Panc1 (cell line): ENCODE data around the gene MROH7.
"Not testable (repeated sequence)": the region's sequence is repeated elsewhere in the genome, so short reads cannot be mapped to it uniquely, and the experiment has no call there.

ENCODE experiments used
- POLR2AphosphoS5 ChIP-seq: IDR thresholded peaks from 2 replicates; pipeline ENCODE4 v1.6.1; 2012; ENCODE audit warnings: mild to moderate bottlenecking, low read depth, low read length, moderate library complexity
- TCF7L2 ChIP-seq: IDR thresholded peaks from 2 replicates; pipeline ENCODE4 v1.6.1; 2011; ENCODE audit warnings: mild to moderate bottlenecking, low read depth, low read length, inconsistent platforms
- TF ChIP-seq, protein P1 (sequence below): fragments of 450-650 bp; IDR thresholded peaks from 2 replicates; pipeline ENCODE4 v1.5.1; 2017; ENCODE audit warnings: mild to moderate bottlenecking
- TF ChIP-seq, protein P2 (sequence below), 2 experiments: IDR thresholded peaks; 2 replicates each; pipeline ENCODE4 v1.6.1; 2011 to 2012; ENCODE audit warnings: low read depth in 2 of 2, control low read depth in 1 of 2, low read length in 1 of 2, mild to moderate bottlenecking in 1 of 2, moderate library complexity in 1 of 2; ENCODE audit not compliant: insufficient read depth in 1 of 2

DNA sequence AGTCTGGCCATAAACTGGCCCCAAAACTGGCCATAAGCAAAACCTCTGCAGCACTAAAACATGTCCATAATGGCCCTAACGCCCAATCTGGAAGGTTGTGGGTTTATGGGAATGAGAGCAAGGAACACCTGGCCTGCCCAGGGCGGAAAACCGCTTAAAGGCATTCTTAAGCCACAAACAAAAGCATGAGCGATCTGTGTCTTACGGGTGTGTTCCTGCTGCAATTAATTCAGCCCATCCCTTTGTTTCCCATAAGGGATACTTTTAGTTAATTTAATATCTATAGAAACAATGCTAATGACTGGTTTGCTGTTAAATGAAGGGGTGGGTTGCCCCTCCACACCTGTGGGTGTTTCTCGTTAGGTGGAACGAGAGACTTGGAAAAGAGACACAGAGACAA is 5.8 kb upstream of the MROH7 start:
- TF ChIP-seq, protein P1, sequence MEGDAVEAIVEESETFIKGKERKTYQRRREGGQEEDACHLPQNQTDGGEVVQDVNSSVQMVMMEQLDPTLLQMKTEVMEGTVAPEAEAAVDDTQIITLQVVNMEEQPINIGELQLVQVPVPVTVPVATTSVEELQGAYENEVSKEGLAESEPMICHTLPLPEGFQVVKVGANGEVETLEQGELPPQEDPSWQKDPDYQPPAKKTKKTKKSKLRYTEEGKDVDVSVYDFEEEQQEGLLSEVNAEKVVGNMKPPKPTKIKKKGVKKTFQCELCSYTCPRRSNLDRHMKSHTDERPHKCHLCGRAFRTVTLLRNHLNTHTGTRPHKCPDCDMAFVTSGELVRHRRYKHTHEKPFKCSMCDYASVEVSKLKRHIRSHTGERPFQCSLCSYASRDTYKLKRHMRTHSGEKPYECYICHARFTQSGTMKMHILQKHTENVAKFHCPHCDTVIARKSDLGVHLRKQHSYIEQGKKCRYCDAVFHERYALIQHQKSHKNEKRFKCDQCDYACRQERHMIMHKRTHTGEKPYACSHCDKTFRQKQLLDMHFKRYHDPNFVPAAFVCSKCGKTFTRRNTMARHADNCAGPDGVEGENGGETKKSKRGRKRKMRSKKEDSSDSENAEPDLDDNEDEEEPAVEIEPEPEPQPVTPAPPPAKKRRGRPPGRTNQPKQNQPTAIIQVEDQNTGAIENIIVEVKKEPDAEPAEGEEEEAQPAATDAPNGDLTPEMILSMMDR: not testable (repeated sequence)
- TF ChIP-seq, protein P2, sequence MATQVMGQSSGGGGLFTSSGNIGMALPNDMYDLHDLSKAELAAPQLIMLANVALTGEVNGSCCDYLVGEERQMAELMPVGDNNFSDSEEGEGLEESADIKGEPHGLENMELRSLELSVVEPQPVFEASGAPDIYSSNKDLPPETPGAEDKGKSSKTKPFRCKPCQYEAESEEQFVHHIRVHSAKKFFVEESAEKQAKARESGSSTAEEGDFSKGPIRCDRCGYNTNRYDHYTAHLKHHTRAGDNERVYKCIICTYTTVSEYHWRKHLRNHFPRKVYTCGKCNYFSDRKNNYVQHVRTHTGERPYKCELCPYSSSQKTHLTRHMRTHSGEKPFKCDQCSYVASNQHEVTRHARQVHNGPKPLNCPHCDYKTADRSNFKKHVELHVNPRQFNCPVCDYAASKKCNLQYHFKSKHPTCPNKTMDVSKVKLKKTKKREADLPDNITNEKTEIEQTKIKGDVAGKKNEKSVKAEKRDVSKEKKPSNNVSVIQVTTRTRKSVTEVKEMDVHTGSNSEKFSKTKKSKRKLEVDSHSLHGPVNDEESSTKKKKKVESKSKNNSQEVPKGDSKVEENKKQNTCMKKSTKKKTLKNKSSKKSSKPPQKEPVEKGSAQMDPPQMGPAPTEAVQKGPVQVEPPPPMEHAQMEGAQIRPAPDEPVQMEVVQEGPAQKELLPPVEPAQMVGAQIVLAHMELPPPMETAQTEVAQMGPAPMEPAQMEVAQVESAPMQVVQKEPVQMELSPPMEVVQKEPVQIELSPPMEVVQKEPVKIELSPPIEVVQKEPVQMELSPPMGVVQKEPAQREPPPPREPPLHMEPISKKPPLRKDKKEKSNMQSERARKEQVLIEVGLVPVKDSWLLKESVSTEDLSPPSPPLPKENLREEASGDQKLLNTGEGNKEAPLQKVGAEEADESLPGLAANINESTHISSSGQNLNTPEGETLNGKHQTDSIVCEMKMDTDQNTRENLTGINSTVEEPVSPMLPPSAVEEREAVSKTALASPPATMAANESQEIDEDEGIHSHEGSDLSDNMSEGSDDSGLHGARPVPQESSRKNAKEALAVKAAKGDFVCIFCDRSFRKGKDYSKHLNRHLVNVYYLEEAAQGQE (IDR thresholded peaks at IDR 0.05; ENCODE audit: insufficient read depth in 1 of 2, low read depth in 2 of 2, low read length in 1 of 2): not testable (repeated sequence)
- not testable (repeated sequence) for TF ChIP-seq POLR2AphosphoS5, TCF7L2
